Measurements from ENCODE around the gene LRP10. TPM values are rescaled to one million over a fixed set of nuclear protein-coding genes. Genes with fewer than 3 reads are reported as not detected.

LRP10 gene
- polyA plus RNA-seq, 1 experiment = 87.8 TPM

- Histone ChIP-seq H3K27me3 (ENCODE audit: control insufficient read depth, insufficient read depth, low read length) (no peaks in the 10 kb centered on the region), H3K9me3 (ENCODE audit: control insufficient read depth, insufficient read depth, low read length) (no peaks in the 10 kb centered on the region; the same call in 1 of the 2 replicates), H3K4me3 (ENCODE audit: low read depth, low read length) (peak within 1 kb of the TSS; percentile 86), H3K27ac (ENCODE audit: low read depth, low read length) (peak within 1 kb of the TSS; percentile 52)
- TF ChIP-seq, protein P1, sequence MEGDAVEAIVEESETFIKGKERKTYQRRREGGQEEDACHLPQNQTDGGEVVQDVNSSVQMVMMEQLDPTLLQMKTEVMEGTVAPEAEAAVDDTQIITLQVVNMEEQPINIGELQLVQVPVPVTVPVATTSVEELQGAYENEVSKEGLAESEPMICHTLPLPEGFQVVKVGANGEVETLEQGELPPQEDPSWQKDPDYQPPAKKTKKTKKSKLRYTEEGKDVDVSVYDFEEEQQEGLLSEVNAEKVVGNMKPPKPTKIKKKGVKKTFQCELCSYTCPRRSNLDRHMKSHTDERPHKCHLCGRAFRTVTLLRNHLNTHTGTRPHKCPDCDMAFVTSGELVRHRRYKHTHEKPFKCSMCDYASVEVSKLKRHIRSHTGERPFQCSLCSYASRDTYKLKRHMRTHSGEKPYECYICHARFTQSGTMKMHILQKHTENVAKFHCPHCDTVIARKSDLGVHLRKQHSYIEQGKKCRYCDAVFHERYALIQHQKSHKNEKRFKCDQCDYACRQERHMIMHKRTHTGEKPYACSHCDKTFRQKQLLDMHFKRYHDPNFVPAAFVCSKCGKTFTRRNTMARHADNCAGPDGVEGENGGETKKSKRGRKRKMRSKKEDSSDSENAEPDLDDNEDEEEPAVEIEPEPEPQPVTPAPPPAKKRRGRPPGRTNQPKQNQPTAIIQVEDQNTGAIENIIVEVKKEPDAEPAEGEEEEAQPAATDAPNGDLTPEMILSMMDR (IDR thresholded peaks at IDR 0.05; ENCODE audit: low read depth, low read length) = peak; percentile 8; the same call in 1 of the 2 replicates
- CTCF ChIA-PET = interaction anchor here (1.0 to 2.8 kb wide), 5 partner anchors 24 to 273 kb away, joined by 3 to 12 read pairs (median 8); no protein-coding TSS in a partner anchor
- DNase-seq (ENCODE audit: low read depth, low spot score) = peak; percentile 67
- POLR2A ChIA-PET = interaction anchor here (1.0 to 1.3 kb wide), 3 partner anchors 9 to 21 kb away, joined by 3 to 5 read pairs (median 4); no protein-coding TSS in a partner anchor
These were observed 41.7 kb upstream of the LRP10 start, which contains the start of gene MRPL52 for GRCh38 chr14:22829661-22830442. Gene MRPL52 (plus strand): TSS chr14:22829887. CDS start chr14:22829913, 26 bp downstream.

- ChIA-PET POLR2A (interaction anchor here (1.0 to 1.3 kb wide), 3 partner anchors 8 to 21 kb away, joined by 3 to 5 read pairs (median 4); no protein-coding TSS in a partner anchor), CTCF (interaction anchor here (1.2 to 2.8 kb wide), 4 partner anchors 23 to 274 kb away, joined by 8 to 12 read pairs (median 8); no protein-coding TSS in a partner anchor)
- TF ChIP-seq, protein P1 (IDR thresholded peaks at IDR 0.05; ENCODE audit: low read depth, low read length) = no peak
- no peaks in the 10 kb centered on the region for H3K27me3 ChIP-seq (ENCODE audit: control insufficient read depth, insufficient read depth, low read length)
- H3K9me3 ChIP-seq (ENCODE audit: control insufficient read depth, insufficient read depth, low read length) = no peaks in the 10 kb centered on the region; the same call in 1 of the 2 replicates
- DNase-seq (ENCODE audit: low read depth, low spot score) = no peak
- H3K27ac ChIP-seq (ENCODE audit: low read depth, low read length) = no peak overlapping the region
- H3K4me3 ChIP-seq (ENCODE audit: low read depth, low read length) = peak overlapping the region; percentile 86
These were observed 41.0 kb upstream of the LRP10 start for GRCh38 chr14:22830443-22831010.

- Histone ChIP-seq H3K9me3 (ENCODE audit: control insufficient read depth, insufficient read depth, low read length) (peaks cover 12% of the 10 kb centered on the region; the same call in 1 of the 2 replicates), H3K4me3 (ENCODE audit: low read depth, low read length) (no peak overlapping the region), H3K27ac (ENCODE audit: low read depth, low read length) (peak overlapping the region; percentile 94), H3K27me3 (ENCODE audit: control insufficient read depth, insufficient read depth, low read length) (no peaks in the 10 kb centered on the region)
- CTCF ChIA-PET = interaction anchor here (0.8 to 8.7 kb wide), 11 partner anchors 11 to 279 kb away, joined by 3 to 104 read pairs (median 4); partner anchors contain the start of gene LRP10
- no peak for DNase-seq (ENCODE audit: low read depth, low spot score)
- POLR2A ChIA-PET = interaction anchor here (0.6 to 1.4 kb wide), 3 partner anchors 11 to 13 kb away, joined by 3 to 6 read pairs (median 4); no protein-coding TSS in a partner anchor
- TF ChIP-seq, protein P1 (IDR thresholded peaks at IDR 0.05; ENCODE audit: low read depth, low read length) = no peak
These were observed 36.0 kb upstream of the LRP10 start for GRCh38 chr14:22835505-22835904.

DNA sequence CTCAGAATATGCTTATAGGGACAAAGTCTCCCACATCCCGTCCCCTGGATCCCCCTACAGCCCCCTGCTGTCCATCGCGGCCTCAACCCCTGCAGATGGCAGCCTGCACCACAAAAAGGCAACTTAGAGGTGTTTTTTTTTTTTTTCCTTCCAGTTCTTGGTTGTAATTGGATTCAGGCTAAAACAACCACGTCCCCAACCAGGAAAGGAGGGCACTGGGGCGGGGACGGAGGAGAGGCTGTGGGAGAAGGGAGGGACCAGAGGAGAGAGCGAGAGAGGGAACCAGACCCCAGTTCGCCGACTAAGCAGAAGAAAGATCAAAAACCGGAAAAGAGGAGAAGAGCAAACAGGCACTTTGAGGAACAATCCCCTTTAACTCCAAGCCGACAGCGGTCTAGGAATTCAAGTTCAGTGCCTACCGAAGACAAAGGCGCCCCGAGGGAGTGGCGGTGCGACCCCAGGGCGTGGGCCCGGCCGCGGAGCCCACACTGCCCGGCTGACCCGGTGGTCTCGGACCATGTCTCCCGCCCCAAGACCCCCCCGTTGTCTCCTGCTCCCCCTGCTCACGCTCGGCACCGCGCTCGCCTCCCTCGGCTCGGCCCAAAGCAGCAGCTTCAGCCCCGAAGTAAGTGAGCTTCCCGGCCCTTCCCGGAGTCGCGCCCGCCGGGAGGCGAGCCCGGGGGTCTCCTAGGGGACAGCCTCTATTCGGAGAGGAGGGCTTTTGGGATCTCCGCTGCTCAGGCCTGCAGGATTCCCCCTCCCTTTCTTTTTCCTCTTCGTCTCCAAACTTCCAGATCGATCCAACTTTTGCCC lies 35.0 kb upstream of the LRP10 start, which contains the start of gene MMP14:
TSS of gene MMP14 (plus strand) at position 285 of the 813 bp plus-strand sequence. CDS start at position 518, 233 bp downstream.
- DNase-seq (ENCODE audit: low read depth, low spot score) = no peak
- H3K27me3 ChIP-seq (ENCODE audit: control insufficient read depth, insufficient read depth, low read length) = no peaks in the 10 kb centered on the region
- peaks cover 12% of the 10 kb centered on the region; the same call in 1 of the 2 replicates for H3K9me3 ChIP-seq (ENCODE audit: control insufficient read depth, insufficient read depth, low read length)
- H3K27ac ChIP-seq (ENCODE audit: low read depth, low read length) = peak within 1 kb of the TSS; percentile 94
- TF ChIP-seq, protein P1 (IDR thresholded peaks at IDR 0.05; ENCODE audit: low read depth, low read length) = peak; percentile 65
- H3K4me3 ChIP-seq (ENCODE audit: low read depth, low read length) = peak within 1 kb of the TSS; percentile 89
- ChIA-PET POLR2A (interaction anchor here (0.6 to 3.9 kb wide), 9 partner anchors 10 to 93 kb away, joined by 3 to 76 read pairs (median 5); partner anchors contain the start of genes OXA1L and PRMT5), CTCF (interaction anchor here (0.7 to 8.7 kb wide), 9 partner anchors 9 to 1277 kb away, joined by 3 to 104 read pairs (median 12); no protein-coding TSS in a partner anchor)
